Naive thymus-derived CD8-positive, alpha-beta T cell (primary cell): ENCODE results near the gene TYRO3. TPM values are rescaled to one million over a fixed set of nuclear protein-coding genes. Genes with fewer than 3 reads are reported as not detected.

Experiments
- ATAC-seq, 2 donors: fragments of 150-1000 bp; cut with Tn5 transposase in 1 of 2; sonication (Bioruptor Pico), chemical (Tn5 transposase) in 1 of 2; 1 replicate in 1 of 2; 2 replicates in 1 of 2; pipeline ENCODE4 v1.10.0; 2021; ENCODE audit warnings: mild to moderate bottlenecking in 2 of 2, moderate library complexity in 2 of 2
- POLR2A ChIA-PET: fragments of 350-600 bp; sonication (Branson Sonifier 250); formaldehyde crosslinking; loops from one replicate; lab custom pipeline; 2021; ENCODE audit warnings: antibody characterized with exemption; lab: Charles Lee
- DNase-seq, 10 donors: peaks; one replicate each; pipeline versions ENCODE4 v3.0.0 to v3.0.0-alpha.2; 2020 to 2022
- H3K27ac Mint-ChIP-seq, 10 donors: one replicate each; pipeline ENCODE4 v1.8.0; 2020 to 2022; ENCODE audit warnings: mild to moderate bottlenecking in 10 of 10, mixed read lengths in 10 of 10, moderate library complexity in 4 of 10, inconsistent platforms in 1 of 10
- H3K27me3 Mint-ChIP-seq, 5 donors: one replicate each; pipeline ENCODE4 v1.8.0; 2021 to 2022; ENCODE audit warnings: mixed read lengths in 5 of 5
- H3K36me3 Mint-ChIP-seq, 3 donors: one replicate each; pipeline ENCODE4 v1.8.0; 2020 to 2022; ENCODE audit warnings: mixed read lengths in 3 of 3, mild to moderate bottlenecking in 2 of 3, inconsistent platforms in 1 of 3
- H3K4me1 Mint-ChIP-seq, 4 donors: one replicate each; pipeline ENCODE4 v1.8.0; 2021 to 2022; ENCODE audit warnings: mixed read lengths in 4 of 4
- H3K4me3 Mint-ChIP-seq, 10 donors: one replicate each; pipeline ENCODE4 v1.8.0; 2020 to 2022; ENCODE audit warnings: mild to moderate bottlenecking in 10 of 10, mixed read lengths in 10 of 10, moderate library complexity in 6 of 10, inconsistent platforms in 1 of 10
- H3K9me3 Mint-ChIP-seq, 9 donors: one replicate each; pipeline ENCODE4 v1.8.0; 2020 to 2022; ENCODE audit warnings: mixed read lengths in 9 of 9, mild to moderate bottlenecking in 3 of 9, inconsistent platforms in 1 of 9, moderate library complexity in 1 of 9
- polyA plus RNA-seq, 3 donors: library from polyadenylated mRNA; unstranded; fragments of 300-500 nt; fragmentation: Illumina TruSeq; gene quantifications; one replicate each; pipeline ENCODE4 v1.2.3, GENCODE V29; 2021
- total RNA-seq, 8 experiments: library from RNA in 2 of 8; stranded (reverse) in 2 of 8; gene quantifications; one replicate each; pipeline ENCODE4 v1.2.3 and lab custom pipeline; 2021 to 2026

TYRO3 gene
- under 1 TPM in 1 of 2 experiments, not detected in 1; 0.05 TPM for total RNA-seq
- not detected for polyA plus RNA-seq
- 0.52 to 1.4 (median 1.0) reads per million in 6 experiments for total RNA-seq (lab: John Stamatoyannopoulos, UW)

GRCh38 chr15:41558400-41559238 is at the start of gene TYRO3:
Gene TYRO3, plus strand, starts transcription at chr15:41559212. Its CDS starts 46 bp downstream, at chr15:41559258.
- peaks cover 16 to 22% (median 18%) of the 10 kb centered on the region in 4 donors for H3K4me1 Mint-ChIP-seq
- H3K27me3 Mint-ChIP-seq, result peaks cover 4 to 27% (median 14%) of the 10 kb centered on the region in 5 donors
- peak within 1 kb of the TSS; percentile 48 to 95 (median 88) for H3K27ac Mint-ChIP-seq
- DNase-seq (peak; percentile 47 to 77 (median 58)), ATAC-seq (peak; percentile 36 to 69)
- H3K36me3 Mint-ChIP-seq, result no peaks in the 10 kb centered on the region
- H3K9me3 Mint-ChIP-seq, result no peaks in the 10 kb centered on the region
- POLR2A ChIA-PET, result interaction anchor here (1.0 to 2.8 kb wide), 4 partner anchors 10 to 253 kb away, joined by 3 to 25 read pairs (median 4); partner anchors contain the start of gene RPAP1
- peak within 1 kb of the TSS; percentile 83 to 97 (median 90) for H3K4me3 Mint-ChIP-seq

GRCh38 chr15:41510728-41511127 is 48.3 kb upstream of the TYRO3 start:
- ATAC-seq, result no peak
- no peaks in the 10 kb centered on the region for H3K36me3 Mint-ChIP-seq
- H3K4me1 Mint-ChIP-seq, result peaks cover 8 to 29% (median 26%) of the 10 kb centered on the region in 4 donors
- no peaks in the 10 kb centered on the region for H3K9me3 Mint-ChIP-seq
- no peak overlapping the region for H3K27ac Mint-ChIP-seq
- DNase-seq, result no peak
- H3K27me3 Mint-ChIP-seq, result peaks cover 5 to 25% (median 16%) of the 10 kb centered on the region in 5 donors
- H3K4me3 Mint-ChIP-seq, result peak overlapping the region in 5 of 10 donors; percentile 2 to 62 (median 43)
- POLR2A ChIA-PET, result interaction anchor here (1.5 kb wide), 1 partner anchor 9 kb away, joined by 4 read pairs; no protein-coding TSS in a partner anchor

- H3K9me3 Mint-ChIP-seq, result no peaks in the 10 kb centered on the region
- POLR2A ChIA-PET, result interaction anchor here (1.5 kb wide), 1 partner anchor 10 kb away, joined by 4 read pairs; no protein-coding TSS in a partner anchor
- H3K4me3 Mint-ChIP-seq, result peak overlapping the region in 1 of 10 donors; percentile 83
- H3K27me3 Mint-ChIP-seq, result peaks cover 5 to 25% (median 16%) of the 10 kb centered on the region in 5 donors
- H3K27ac Mint-ChIP-seq, result no peak overlapping the region
- peaks cover 9 to 29% (median 26%) of the 10 kb centered on the region in 4 donors for H3K4me1 Mint-ChIP-seq
- no peaks in the 10 kb centered on the region for H3K36me3 Mint-ChIP-seq
- ATAC-seq (peak in 1 of 2 donors; percentile 6), DNase-seq (no peak)
These were observed 47.6 kb upstream of the TYRO3 start for GRCh38 chr15:41511331-41511898.

- ATAC-seq (peak; percentile 53), DNase-seq (peak in 1 of 10 donors; percentile 22)
- Mint-ChIP-seq H3K9me3 (no peaks in the 10 kb centered on the region), H3K36me3 (no peaks in the 10 kb centered on the region), H3K4me3 (peak overlapping the region; percentile 71 to 88 (median 84)), H3K27me3 (peaks cover 5 to 25% (median 16%) of the 10 kb centered on the region in 5 donors), H3K27ac (no peak overlapping the region), H3K4me1 (peaks cover 9 to 29% (median 26%) of the 10 kb centered on the region in 4 donors)
- POLR2A ChIA-PET, result interaction anchor here (2.3 kb wide), 1 partner anchor 9 kb away, joined by 6 read pairs; no protein-coding TSS in a partner anchor
These were observed 47.1 kb upstream of the TYRO3 start for GRCh38 chr15:41511899-41512369.

- Mint-ChIP-seq H3K9me3 (no peaks in the 10 kb centered on the region), H3K27me3 (peaks cover 5 to 25% (median 16%) of the 10 kb centered on the region in 5 donors), H3K36me3 (peaks cover 0 to under 1% (median 0%) of the 10 kb centered on the region in 3 donors), H3K4me3 (peak overlapping the region; percentile 71 to 88 (median 84)), H3K27ac (no peak overlapping the region), H3K4me1 (peaks cover 9 to 29% (median 26%) of the 10 kb centered on the region in 4 donors)
- POLR2A ChIA-PET, result interaction anchor here (0.5 to 2.3 kb wide), 3 partner anchors 9 to 283 kb away, joined by 4 to 6 read pairs (median 6); no protein-coding TSS in a partner anchor
- DNase-seq, result no peak
- ATAC-seq, result peak in 1 of 2 donors; percentile 10
These were observed 46.5 kb upstream of the TYRO3 start for GRCh38 chr15:41512512-41512939.

GRCh38 chr15:41512940-41513505 is 46.0 kb upstream of the TYRO3 start:
- no peaks in the 10 kb centered on the region for H3K9me3 Mint-ChIP-seq
- peak in 3 of 10 donors; percentile 26 to 32 (median 32) for DNase-seq
- ATAC-seq, result peak; percentile 64 to 69
- H3K27ac Mint-ChIP-seq, result no peak overlapping the region
- POLR2A ChIA-PET, result interaction anchor here (0.5 to 2.3 kb wide), 4 partner anchors 10 to 283 kb away, joined by 3 to 6 read pairs (median 5); partner anchors contain the start of gene RPAP1
- peaks cover 4 to 25% (median 16%) of the 10 kb centered on the region in 5 donors for H3K27me3 Mint-ChIP-seq
- H3K4me3 Mint-ChIP-seq, result peak overlapping the region; percentile 71 to 88 (median 84)
- peaks cover 9 to 29% (median 26%) of the 10 kb centered on the region in 4 donors for H3K4me1 Mint-ChIP-seq
- peaks cover 0 to 5% (median 0%) of the 10 kb centered on the region in 3 donors for H3K36me3 Mint-ChIP-seq

- Mint-ChIP-seq H3K4me1 (peaks cover 9 to 29% (median 26%) of the 10 kb centered on the region in 4 donors), H3K36me3 (peaks cover 0 to 6% (median 0%) of the 10 kb centered on the region in 3 donors), H3K9me3 (no peaks in the 10 kb centered on the region), H3K27me3 (peaks cover 4 to 25% (median 16%) of the 10 kb centered on the region in 5 donors), H3K4me3 (peak within 1 kb of the TSS; percentile 71 to 88 (median 84)), H3K27ac (no peak within 1 kb of the TSS)
- POLR2A ChIA-PET, result interaction anchor here (0.6 to 2.3 kb wide), 4 partner anchors 10 to 30 kb away, joined by 3 to 6 read pairs (median 5); partner anchors contain the start of gene RPAP1
- peak; percentile 18 to 35 for ATAC-seq
- peak in 1 of 10 donors; percentile 16 for DNase-seq
These were observed 45.3 kb upstream of the TYRO3 start, which contains the start of gene LTK for GRCh38 chr15:41513506-41514227. Gene LTK, minus strand, starts transcription at chr15:41513827. Its CDS starts 118 bp downstream, at chr15:41513709.

- POLR2A ChIA-PET, result no interaction called here
- Mint-ChIP-seq H3K36me3 (peaks cover 0 to 6% (median 0%) of the 10 kb centered on the region in 3 donors), H3K4me1 (peaks cover 8 to 18% (median 15%) of the 10 kb centered on the region in 4 donors), H3K9me3 (no peaks in the 10 kb centered on the region), H3K27me3 (peaks cover 0 to 6% (median 2%) of the 10 kb centered on the region in 5 donors), H3K27ac (peak overlapping the region in 3 of 10 donors; percentile 2 to 53 (median 39)), H3K4me3 (no peak overlapping the region)
- DNase-seq, result no peak
- ATAC-seq, result no peak
These were observed 41.0 kb upstream of the TYRO3 start for GRCh38 chr15:41517895-41518449.

- no peak for DNase-seq
- no peak overlapping the region for H3K4me3 Mint-ChIP-seq
- no peaks in the 10 kb centered on the region for H3K27me3 Mint-ChIP-seq
- H3K4me1 Mint-ChIP-seq, result peaks cover 0 to 6% (median 0%) of the 10 kb centered on the region in 4 donors
- no peaks in the 10 kb centered on the region for H3K9me3 Mint-ChIP-seq
- no peak for ATAC-seq
- H3K36me3 Mint-ChIP-seq, result peaks cover 0 to 17% (median 0%) of the 10 kb centered on the region in 3 donors
- POLR2A ChIA-PET, result no interaction called here
- H3K27ac Mint-ChIP-seq, result peak overlapping the region in 1 of 10 donors; percentile 63
These were observed 38.4 kb upstream of the TYRO3 start for GRCh38 chr15:41520636-41521035.

GRCh38 chr15:41521614-41522013 is 37.4 kb upstream of the TYRO3 start:
- Mint-ChIP-seq H3K27me3 (no peaks in the 10 kb centered on the region), H3K4me1 (peaks cover 0 to 4% (median 0%) of the 10 kb centered on the region in 4 donors)

More at GRCh38 chr15:41521614-41522013, 37.4 kb upstream of the TYRO3 start:
- peaks cover 0 to 27% (median 3%) of the 10 kb centered on the region in 3 donors for H3K36me3 Mint-ChIP-seq
- ATAC-seq (no peak), DNase-seq (no peak)
- POLR2A ChIA-PET, result interaction anchor here (0.5 kb wide), 1 partner anchor 32 kb away, joined by 3 read pairs; no protein-coding TSS in a partner anchor
- no peak overlapping the region for H3K4me3 Mint-ChIP-seq
- peak overlapping the region in 2 of 10 donors; percentile 5 to 64 for H3K27ac Mint-ChIP-seq
- H3K9me3 Mint-ChIP-seq, result no peaks in the 10 kb centered on the region
